GM18909 (cell line): ENCODE data around the gene PON3.
A peak's percentile ranks its signal among the peaks of the same experiment; 100 is the strongest.

Experiments
- ATAC-seq: cut with Tn5 transposase; IDR thresholded peaks from one replicate; pipeline ENCODE4 v1.9.1; 2021; ENCODE audit warnings: mild to moderate bottlenecking; ENCODE audit not compliant: unreplicated experiment, poor library complexity

Gene PON3

DNA sequence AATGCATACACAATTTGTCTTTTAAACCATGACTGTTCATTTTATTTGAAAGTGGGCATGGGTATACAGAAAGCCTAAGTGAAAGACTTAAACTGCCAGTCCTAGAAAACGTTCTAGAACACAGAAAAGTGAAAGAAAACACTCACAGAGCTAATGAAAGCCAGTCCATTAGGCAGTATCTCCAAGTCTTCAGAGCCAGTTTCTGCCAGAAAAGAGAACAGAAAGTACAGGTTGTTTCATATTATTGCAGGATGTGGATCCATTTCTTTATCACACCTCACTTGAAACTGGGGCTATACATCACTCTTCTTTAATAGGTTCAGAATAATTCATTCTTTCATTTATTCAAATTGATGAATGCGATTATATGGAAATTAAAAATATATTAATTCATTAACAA is 79.6 kb downstream of the PON3 start:
- peak; percentile 88 for ATAC-seq

DNA sequence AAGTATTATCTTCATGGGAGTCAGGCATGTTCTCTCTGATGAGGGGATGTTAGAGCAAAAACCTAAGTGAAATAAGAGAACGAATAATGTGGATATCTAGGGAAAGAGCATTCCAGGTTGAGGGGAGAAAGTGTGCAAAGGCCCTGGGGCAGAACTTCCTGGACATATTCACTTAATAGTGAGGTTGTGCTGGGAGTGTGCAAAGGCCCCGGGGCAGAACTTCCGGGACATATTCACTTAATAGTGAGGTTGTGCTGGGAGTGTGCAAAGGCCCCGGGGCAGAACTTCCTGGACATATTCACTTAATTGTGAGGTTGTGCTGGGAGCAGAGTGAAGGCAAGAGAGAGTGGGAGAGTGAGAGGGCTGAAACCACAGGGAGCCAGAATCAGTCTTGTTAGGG is 83.6 kb downstream of the PON3 start:
- no peak for ATAC-seq

DNA sequence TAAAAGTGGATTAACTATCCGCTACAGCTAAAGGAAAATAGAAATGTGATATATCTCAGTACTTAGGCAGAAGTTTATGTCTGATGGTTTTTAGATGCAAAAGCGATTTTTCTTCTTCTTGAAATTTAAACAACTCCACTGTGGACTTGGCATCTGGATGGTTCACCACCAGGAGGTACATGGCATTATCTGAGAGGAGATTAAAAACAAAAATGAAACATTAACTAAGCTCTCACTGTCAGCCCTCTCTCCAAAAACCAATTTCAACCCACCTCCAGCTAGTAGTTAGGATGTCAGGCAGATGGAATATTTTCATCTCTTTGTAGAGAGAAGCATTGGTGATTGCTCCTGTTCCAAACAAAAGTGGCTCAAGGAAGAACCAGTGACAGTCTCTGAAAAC is 84.8 kb downstream of the PON3 start:
- ATAC-seq = no peak

DNA sequence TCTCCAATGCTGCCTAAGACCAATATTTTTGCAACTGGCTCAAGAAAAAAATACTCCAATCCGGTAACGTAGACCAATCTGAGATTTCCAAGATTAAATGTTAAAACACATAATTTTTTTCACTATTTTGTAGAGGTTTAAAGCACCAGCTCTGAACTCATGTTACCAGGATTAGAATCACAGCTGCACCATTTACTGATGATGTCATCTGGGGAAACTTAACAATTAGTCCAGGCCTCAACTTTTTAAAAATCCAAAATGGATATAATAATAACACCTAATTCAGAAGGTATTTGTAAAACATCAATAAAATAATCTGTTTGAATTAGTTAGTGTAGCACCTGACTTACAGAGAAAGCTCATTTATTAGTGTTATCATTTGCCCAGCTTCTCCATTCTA is 86.2 kb downstream of the PON3 start:
- no peak for ATAC-seq
